BE2C (cell line): ENCODE data around the gene EGR1.

Experiments
- DNase-seq: peaks from one replicate; pipeline ENCODE4 v3.0.0-alpha.2; 2020
- H3K27me3 ChIP-seq: fragments of 250-450 bp; sonication (Bioruptor Pico); 2 replicates; pipeline ENCODE4 v1.5.1; 2020; ENCODE audit warnings: mild to moderate bottlenecking
- H3K36me3 ChIP-seq: fragments of 250-450 bp; sonication (Bioruptor Pico); 2 replicates; pipeline ENCODE4 v1.5.1; 2020; ENCODE audit warnings: mild to moderate bottlenecking
- H3K4me1 ChIP-seq: fragments of 250-450 bp; sonication (Bioruptor Pico); 2 replicates; pipeline ENCODE4 v1.5.1; 2020
- H3K4me3 ChIP-seq: 2 replicates; pipeline ENCODE4 v1.5.1; 2011; ENCODE audit warnings: low read depth, low read length
- H3K9me3 ChIP-seq: fragments of 250-450 bp; sonication (Bioruptor Pico); 2 replicates; pipeline ENCODE4 v1.5.1; 2020
- TF ChIP-seq, protein P1 (sequence below): IDR thresholded peaks from 2 replicates; pipeline ENCODE4 v1.5.1; 2012; ENCODE audit warnings: mild to moderate bottlenecking, low read depth, low read length

Gene EGR1

DNA sequence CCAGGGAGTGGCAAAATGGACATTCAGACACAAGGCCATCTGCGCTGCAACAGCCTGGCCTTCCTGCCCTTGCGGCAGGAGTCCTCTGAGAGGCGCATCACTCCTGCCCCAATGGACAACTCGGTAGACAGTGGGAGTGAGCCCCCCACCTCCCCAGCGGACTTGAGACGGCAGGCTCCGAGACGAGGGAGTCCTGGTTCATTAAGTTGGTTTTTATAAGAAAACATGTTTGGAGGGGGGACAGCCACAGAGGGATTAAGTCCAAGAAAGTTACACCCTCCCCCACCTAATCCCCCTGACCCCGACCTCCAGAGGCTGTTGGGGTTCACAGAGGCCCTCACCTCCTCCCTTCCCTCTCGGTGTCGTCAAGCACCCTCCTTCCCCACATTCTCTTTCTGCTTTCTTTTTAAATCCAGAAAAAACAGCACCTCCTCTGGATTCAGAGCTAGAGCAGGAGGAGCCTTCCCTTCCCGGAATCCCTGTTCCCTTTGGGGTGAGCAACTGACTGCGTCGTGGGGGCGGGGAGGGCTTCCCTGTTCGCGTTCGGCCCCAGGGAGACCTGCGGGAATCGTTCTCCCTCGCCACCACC lies 1.8 kb upstream of the EGR1 start:
- no peak for DNase-seq
- Histone ChIP-seq H3K36me3 (peaks cover 18% of the 10 kb centered on the region), H3K27me3 (no peaks in the 10 kb centered on the region), H3K9me3 (no peaks in the 10 kb centered on the region), H3K4me1 (no peaks in the 10 kb centered on the region), H3K4me3 (peak overlapping the region; percentile 97)
- TF ChIP-seq, protein P1, sequence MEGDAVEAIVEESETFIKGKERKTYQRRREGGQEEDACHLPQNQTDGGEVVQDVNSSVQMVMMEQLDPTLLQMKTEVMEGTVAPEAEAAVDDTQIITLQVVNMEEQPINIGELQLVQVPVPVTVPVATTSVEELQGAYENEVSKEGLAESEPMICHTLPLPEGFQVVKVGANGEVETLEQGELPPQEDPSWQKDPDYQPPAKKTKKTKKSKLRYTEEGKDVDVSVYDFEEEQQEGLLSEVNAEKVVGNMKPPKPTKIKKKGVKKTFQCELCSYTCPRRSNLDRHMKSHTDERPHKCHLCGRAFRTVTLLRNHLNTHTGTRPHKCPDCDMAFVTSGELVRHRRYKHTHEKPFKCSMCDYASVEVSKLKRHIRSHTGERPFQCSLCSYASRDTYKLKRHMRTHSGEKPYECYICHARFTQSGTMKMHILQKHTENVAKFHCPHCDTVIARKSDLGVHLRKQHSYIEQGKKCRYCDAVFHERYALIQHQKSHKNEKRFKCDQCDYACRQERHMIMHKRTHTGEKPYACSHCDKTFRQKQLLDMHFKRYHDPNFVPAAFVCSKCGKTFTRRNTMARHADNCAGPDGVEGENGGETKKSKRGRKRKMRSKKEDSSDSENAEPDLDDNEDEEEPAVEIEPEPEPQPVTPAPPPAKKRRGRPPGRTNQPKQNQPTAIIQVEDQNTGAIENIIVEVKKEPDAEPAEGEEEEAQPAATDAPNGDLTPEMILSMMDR = 0 out of 2 replicates have a peak, but pooled peaks have one; percentile 8

DNA sequence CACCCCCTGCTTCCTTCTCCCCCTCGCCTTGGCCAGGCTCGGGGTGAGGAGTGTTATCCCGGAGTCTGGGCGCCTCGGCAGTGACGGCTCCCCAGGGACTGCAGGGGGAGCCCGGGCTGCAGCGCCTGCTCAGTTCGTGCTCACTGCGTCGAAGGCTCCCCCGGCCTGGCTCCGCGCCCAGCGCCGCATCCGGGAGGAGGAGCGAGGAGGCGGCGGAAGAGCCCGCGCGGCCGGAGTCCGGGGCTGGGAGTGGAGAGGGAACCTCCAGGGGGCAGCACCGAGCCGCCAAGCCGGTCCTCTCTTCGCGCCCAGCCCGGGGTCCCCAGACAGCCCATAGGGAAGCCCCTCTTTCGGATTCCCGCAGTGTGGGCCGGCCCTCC lies 1.3 kb upstream of the EGR1 start:
- TF ChIP-seq, protein P1 = peak; percentile 74
- Histone ChIP-seq H3K27me3 (no peaks in the 10 kb centered on the region), H3K9me3 (no peaks in the 10 kb centered on the region), H3K36me3 (peaks cover 18% of the 10 kb centered on the region), H3K4me3 (peak overlapping the region; percentile 97), H3K4me1 (no peaks in the 10 kb centered on the region)
- peak; percentile 98 for DNase-seq

DNA sequence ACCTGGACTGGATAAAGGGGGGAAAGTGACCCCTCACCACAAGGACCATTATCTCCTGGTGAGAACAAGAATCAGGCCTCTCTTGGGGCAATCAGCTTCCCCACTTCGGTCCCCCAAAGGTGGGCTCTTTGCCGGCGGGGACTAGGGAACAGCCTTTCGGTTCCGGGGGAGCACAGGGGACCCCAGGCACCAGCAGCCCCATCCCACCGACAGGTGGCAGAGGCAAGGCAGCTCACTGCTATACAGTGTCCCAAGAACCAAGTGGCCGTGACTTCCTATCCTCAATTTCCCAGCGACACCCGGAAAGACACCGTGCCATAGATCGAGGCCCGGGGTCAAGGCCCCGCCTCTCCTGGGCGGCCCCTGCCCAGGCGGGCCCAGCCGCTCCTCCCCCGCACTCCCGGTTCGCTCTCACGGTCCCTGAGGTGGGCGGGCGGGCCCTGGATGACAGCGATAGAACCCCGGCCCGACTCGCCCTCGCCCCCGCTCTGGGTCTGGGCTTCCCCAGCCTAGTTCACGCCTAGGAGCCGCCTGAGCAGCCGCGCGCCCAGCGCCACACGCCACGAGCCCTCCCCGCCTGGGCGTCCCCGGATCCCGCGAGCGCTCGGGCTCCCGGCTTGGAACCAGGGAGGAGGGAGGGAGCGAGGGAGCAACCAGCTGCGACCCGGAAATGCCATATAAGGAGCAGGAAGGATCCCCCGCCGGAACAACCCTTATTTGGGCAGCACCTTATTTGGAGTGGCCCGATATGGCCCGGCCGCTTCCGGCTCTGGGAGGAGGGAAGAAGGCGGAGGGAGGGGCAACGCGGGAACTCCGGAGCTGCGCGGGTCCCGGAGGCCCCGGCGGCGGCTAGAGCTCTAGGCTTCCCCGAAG lies 655 bp upstream of the EGR1 start:
- Histone ChIP-seq H3K27me3 (peaks cover 1% of the 10 kb centered on the region; the same call in 1 of the 2 replicates), H3K4me1 (no peaks in the 10 kb centered on the region), H3K4me3 (peak overlapping the region; percentile 97), H3K36me3 (peaks cover 18% of the 10 kb centered on the region), H3K9me3 (no peaks in the 10 kb centered on the region)
- TF ChIP-seq, protein P1 = no peak
- peak; percentile 98 for DNase-seq

DNA sequence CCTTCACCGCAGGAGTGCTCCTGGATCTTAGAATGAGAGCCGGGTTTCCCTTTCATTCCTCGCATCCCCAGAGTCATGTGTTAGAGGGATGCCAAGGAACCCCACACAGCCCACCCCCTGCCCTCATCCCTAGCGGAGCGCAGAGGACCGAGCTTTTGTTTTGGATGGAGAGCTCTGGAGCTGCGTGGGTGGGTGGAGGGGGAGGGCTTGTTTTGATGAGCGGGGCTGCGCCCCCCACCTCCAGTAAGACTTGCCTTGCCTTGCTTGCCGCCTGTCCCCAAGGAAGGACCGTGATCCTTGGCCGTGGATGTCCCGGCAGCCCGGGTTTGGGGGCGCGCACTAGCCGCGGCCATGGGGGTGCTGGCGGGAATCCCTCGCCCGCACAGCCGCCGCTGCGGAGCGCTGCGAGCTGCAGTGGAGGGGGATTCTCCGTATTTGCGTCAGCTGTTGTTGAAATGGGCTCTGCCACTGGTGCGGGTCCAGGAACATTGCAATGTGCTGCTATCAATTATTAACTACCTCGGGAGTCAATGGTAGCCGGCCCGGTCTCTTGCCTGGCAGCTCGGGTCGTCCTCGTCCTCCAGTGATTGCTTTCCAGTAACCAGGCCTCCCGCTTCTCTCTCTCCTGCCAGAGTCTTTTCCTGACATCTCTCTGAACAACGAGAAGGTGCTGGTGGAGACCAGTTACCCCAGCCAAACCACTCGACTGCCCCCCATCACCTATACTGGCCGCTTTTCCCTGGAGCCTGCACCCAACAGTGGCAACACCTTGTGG lies 1.0 kb downstream of the EGR1 start:
- Histone ChIP-seq H3K4me1 (no peaks in the 10 kb centered on the region), H3K36me3 (peaks cover 18% of the 10 kb centered on the region), H3K27me3 (peaks cover 3% of the 10 kb centered on the region; the same call in 1 of the 2 replicates), H3K9me3 (no peaks in the 10 kb centered on the region), H3K4me3 (peak overlapping the region; percentile 97)
- DNase-seq = no peak
- TF ChIP-seq, protein P1 = no peak

DNA sequence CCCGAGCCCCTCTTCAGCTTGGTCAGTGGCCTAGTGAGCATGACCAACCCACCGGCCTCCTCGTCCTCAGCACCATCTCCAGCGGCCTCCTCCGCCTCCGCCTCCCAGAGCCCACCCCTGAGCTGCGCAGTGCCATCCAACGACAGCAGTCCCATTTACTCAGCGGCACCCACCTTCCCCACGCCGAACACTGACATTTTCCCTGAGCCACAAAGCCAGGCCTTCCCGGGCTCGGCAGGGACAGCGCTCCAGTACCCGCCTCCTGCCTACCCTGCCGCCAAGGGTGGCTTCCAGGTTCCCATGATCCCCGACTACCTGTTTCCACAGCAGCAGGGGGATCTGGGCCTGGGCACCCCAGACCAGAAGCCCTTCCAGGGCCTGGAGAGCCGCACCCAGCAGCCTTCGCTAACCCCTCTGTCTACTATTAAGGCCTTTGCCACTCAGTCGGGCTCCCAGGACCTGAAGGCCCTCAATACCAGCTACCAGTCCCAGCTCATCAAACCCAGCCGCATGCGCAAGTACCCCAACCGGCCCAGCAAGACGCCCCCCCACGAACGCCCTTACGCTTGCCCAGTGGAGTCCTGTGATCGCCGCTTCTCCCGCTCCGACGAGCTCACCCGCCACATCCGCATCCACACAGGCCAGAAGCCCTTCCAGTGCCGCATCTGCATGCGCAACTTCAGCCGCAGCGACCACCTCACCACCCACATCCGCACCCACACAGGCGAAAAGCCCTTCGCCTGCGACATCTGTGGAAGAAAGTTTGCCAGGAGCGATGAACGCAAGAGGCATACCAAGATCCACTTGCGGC lies 1.8 kb downstream of the EGR1 start:
- Histone ChIP-seq H3K4me3 (peak overlapping the region; percentile 97), H3K4me1 (no peaks in the 10 kb centered on the region), H3K27me3 (peaks cover 3% of the 10 kb centered on the region; the same call in 1 of the 2 replicates), H3K9me3 (no peaks in the 10 kb centered on the region), H3K36me3 (peaks cover 18% of the 10 kb centered on the region)
- peak; percentile 49 for DNase-seq
- TF ChIP-seq, protein P1 = no peak
